DOHH2 (cell line): ENCODE measurements around the gene GPD2.

ENCODE experiments used
- H3F3A ChIP-seq: fragments of 200-600 bp; sonication (generic), shearing (Covaris generic); 2 replicates; pipeline ENCODE4 v1.6.0; 2016; ENCODE audit warnings: antibody characterized with exemption, mild to moderate bottlenecking; ENCODE audit not compliant: control insufficient read depth, insufficient read depth
- H3K27ac ChIP-seq: fragments of 200-600 bp; sonication (generic); 2 replicates; pipeline ENCODE4 v1.5.1; 2014; ENCODE audit warnings: low read depth, mild to moderate bottlenecking, low read length, moderate library complexity
- H3K27me3 ChIP-seq: fragments of 200-600 bp; sonication (generic); 2 replicates; pipeline ENCODE4 v1.6.1; 2014; ENCODE audit warnings: mild to moderate bottlenecking, low read length, mixed read lengths; ENCODE audit not compliant: control insufficient read depth
- H3K36me3 ChIP-seq: fragments of 200-600 bp; sonication (generic); 2 replicates; pipeline ENCODE4 v1.6.1; 2014; ENCODE audit warnings: mild to moderate bottlenecking, low read length, moderate library complexity, mixed read lengths; ENCODE audit not compliant: control insufficient read depth
- H3K4me1 ChIP-seq: fragments of 200-600 bp; sonication (generic); 2 replicates; pipeline ENCODE4 v1.6.1; 2014; ENCODE audit warnings: mild to moderate bottlenecking, low read length, mixed read lengths; ENCODE audit not compliant: control insufficient read depth
- H3K4me2 ChIP-seq: fragments of 200-600 bp; sonication (generic); 2 replicates; pipeline ENCODE4 v1.6.0; 2014; ENCODE audit warnings: mild to moderate bottlenecking, low read length, moderate library complexity
- H3K4me3 ChIP-seq: fragments of 200-600 bp; sonication (generic); 2 replicates; pipeline ENCODE4 v1.5.1; 2014; ENCODE audit warnings: mild to moderate bottlenecking, low read length, mixed read lengths
- H3K79me2 ChIP-seq: fragments of 200-600 bp; sonication (generic); 2 replicates; pipeline ENCODE4 v1.6.1; 2014; ENCODE audit warnings: mild to moderate bottlenecking, low read length, mixed read lengths; ENCODE audit not compliant: control insufficient read depth
- H3K9me2 ChIP-seq: fragments of 200-600 bp; sonication (generic); replicated peaks from 2 replicates; pipeline ENCODE4 v1.6.1; 2014; ENCODE audit warnings: mild to moderate bottlenecking, low read length, mixed read lengths; ENCODE audit not compliant: control insufficient read depth
- H3K9me3 ChIP-seq: fragments of 200-600 bp; sonication (generic); 2 replicates; pipeline ENCODE4 v1.6.1; 2014; ENCODE audit warnings: antibody characterized with exemption, low read length, mixed read lengths; ENCODE audit not compliant: control insufficient read depth, insufficient read depth
- H4K20me1 ChIP-seq: fragments of 200-600 bp; sonication (generic); 2 replicates; pipeline ENCODE4 v1.6.0; 2014; ENCODE audit warnings: low read depth, mild to moderate bottlenecking, antibody characterized with exemption, low read length, moderate library complexity; ENCODE audit not compliant: control insufficient read depth, insufficient read depth
- CTCF ChIP-seq: fragments of 200-600 bp; sonication (generic); IDR thresholded peaks from one replicate; pipeline ENCODE4 v1.5.1; 2014; ENCODE audit warnings: antibody characterized with exemption, mild to moderate bottlenecking, low read depth, low read length; ENCODE audit not compliant: poor library complexity, severe bottlenecking
- EZH2phosphoT487 ChIP-seq: fragments of 200-600 bp; sonication (generic); IDR thresholded peaks from 2 replicates; pipeline ENCODE4 v1.6.1; 2017; ENCODE audit warnings: borderline replicate concordance, mild to moderate bottlenecking, antibody characterized with exemption, low read length, moderate library complexity, mixed read lengths

GPD2 gene

GRCh38 chr2:156625360-156626170, 189.4 kb downstream of the GPD2 start:
- Histone ChIP-seq H3K9me3 (no peaks in the 10 kb centered on the region), H3K4me1 (no peaks in the 10 kb centered on the region), H3K4me2 (no peak overlapping the region), H3K36me3 (no peaks in the 10 kb centered on the region), H3F3A (no peaks in the 10 kb centered on the region), H3K4me3 (no peak overlapping the region), H3K79me2 (no peaks in the 10 kb centered on the region), H3K27ac (no peak overlapping the region), H4K20me1 (no peaks in the 10 kb centered on the region), H3K27me3 (no peaks in the 10 kb centered on the region), H3K9me2 (no peaks in the 10 kb centered on the region; the same call in 1 of the 2 replicates)
- no peak for TF ChIP-seq CTCF
- no peak for TF ChIP-seq EZH2phosphoT487

DNA sequence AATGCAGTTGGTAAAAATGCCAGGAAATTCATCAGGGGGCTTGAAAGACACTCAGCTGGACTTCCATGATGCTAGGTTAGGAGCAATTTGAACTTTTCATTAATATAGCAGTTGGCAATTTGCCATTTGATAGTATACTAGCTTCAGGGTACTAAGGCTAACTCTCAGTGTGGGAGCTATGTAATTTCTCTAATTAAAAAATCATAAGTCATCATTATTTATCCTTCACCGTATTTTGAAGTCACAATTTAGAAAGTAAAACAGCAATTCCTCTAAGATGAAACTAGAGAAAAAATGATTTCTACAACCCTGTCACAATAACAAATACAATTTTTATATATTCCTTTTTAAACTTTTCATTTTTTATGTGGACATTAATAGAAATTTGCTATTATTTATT, 190.8 kb downstream of the GPD2 start:
- Histone ChIP-seq H3K27ac (no peak overlapping the region), H3K4me1 (no peaks in the 10 kb centered on the region), H3K79me2 (no peaks in the 10 kb centered on the region), H3K27me3 (no peaks in the 10 kb centered on the region), H3K9me2 (no peaks in the 10 kb centered on the region; the same call in 1 of the 2 replicates), H3K4me3 (no peak overlapping the region), H3K9me3 (no peaks in the 10 kb centered on the region), H3F3A (no peaks in the 10 kb centered on the region), H3K36me3 (no peaks in the 10 kb centered on the region), H4K20me1 (no peaks in the 10 kb centered on the region), H3K4me2 (no peak overlapping the region)
- TF ChIP-seq EZH2phosphoT487 (no peak), CTCF (no peak)

DNA sequence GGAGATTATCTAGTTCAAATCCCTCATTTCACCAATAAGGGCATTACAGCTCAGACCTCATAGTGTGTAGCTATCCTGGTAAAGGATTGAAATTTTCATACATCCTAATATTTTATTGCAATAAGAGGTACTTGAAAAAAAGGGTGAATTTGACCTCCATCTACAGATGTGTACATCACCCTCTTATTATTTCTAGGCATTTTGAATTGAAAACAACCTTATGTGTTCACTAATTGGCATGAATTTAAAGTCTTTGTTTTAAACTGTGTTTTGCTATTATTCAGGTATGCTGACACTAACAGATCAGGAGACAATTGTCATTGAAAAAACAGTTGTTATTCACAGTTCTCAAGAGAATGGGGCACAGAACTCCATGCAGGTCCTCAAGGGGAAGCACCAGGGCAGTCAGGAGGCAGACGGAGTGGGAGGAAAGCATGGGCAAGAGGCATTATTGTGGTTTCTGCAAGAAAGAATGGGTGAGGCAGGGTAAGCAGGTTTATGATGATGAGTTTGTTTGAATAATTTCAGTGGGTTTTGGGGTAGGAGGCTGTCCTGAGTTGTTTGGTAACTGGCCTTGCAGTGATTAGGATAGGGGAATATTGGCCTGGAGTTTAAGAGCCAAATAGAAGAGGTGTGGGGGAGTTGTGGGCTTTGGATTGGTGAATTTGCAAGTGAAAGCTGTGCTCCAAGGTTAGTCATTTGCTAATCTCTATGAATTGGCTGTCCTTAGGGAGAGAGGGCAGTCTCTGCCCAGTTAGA, 194.6 kb downstream of the GPD2 start:
- Histone ChIP-seq H3K9me2 (no peaks in the 10 kb centered on the region), H3K79me2 (no peaks in the 10 kb centered on the region), H3F3A (no peaks in the 10 kb centered on the region), H3K36me3 (no peaks in the 10 kb centered on the region), H3K4me2 (no peak overlapping the region), H3K27ac (no peak overlapping the region), H3K4me1 (no peaks in the 10 kb centered on the region), H3K9me3 (no peaks in the 10 kb centered on the region), H3K27me3 (no peaks in the 10 kb centered on the region), H3K4me3 (no peak overlapping the region), H4K20me1 (no peaks in the 10 kb centered on the region)
- no peak for TF ChIP-seq EZH2phosphoT487
- no peak for TF ChIP-seq CTCF
